Measurements from ENCODE around the gene AK9. TPM values are rescaled to one million over a fixed set of nuclear protein-coding genes. Genes with fewer than 3 reads are reported as not detected.

AK9 gene
- total and polyA plus RNA-seq, 4 donors: 1.1 to 5.3 (median 3.8) TPM

GRCh38 chr6:109456710-109457561, 234.1 kb downstream of the AK9 start:
- Histone ChIP-seq H3K36me3 (ENCODE audit: control insufficient read depth in 4 of 4, insufficient read depth in 3 of 4, low read depth in 1 of 4, low read length in 3 of 4) (peaks cover 0 to 6% (median 3%) of the 10 kb centered on the region in 4 donors), H3K9ac (ENCODE audit: low read depth in 1 of 2, low read length in 2 of 2) (no peak overlapping the region), H3K4me1 (ENCODE audit: control insufficient read depth in 4 of 4, insufficient read depth in 4 of 4, low read length in 3 of 4) (peaks cover 8 to 19% (median 16%) of the 10 kb centered on the region in 4 donors), H3K9me3 (ENCODE audit: control insufficient read depth in 4 of 4, low read length in 3 of 4) (no peaks in the 10 kb centered on the region), H3K27me3 (ENCODE audit: control insufficient read depth in 4 of 4, insufficient read depth in 4 of 4, low read length in 3 of 4) (no peaks in the 10 kb centered on the region), H3K27ac (ENCODE audit: low read depth in 1 of 2, low read length in 2 of 2) (no peak overlapping the region), H3K4me3 (ENCODE audit: low read depth in 1 of 3, low read length in 3 of 3) (no peak overlapping the region)
- TF ChIP-seq JUND (IDR thresholded peaks at IDR 0.05): no peak
- TF ChIP-seq HNF4A (conservative IDR thresholded peaks at IDR 0.05): peak in 1 of 2 donors; percentile 43
- peak; percentile 42 for TF ChIP-seq SP1 (IDR thresholded peaks at IDR 0.05)
- no peak for TF ChIP-seq YY1 (IDR thresholded peaks at IDR 0.05)
- TF ChIP-seq RAD21 (IDR thresholded peaks at IDR 0.05): peak in 1 of 2 donors; percentile 23
- no peak for TF ChIP-seq ZBTB33 (IDR thresholded peaks at IDR 0.05)
- TF ChIP-seq TAF1 (conservative IDR thresholded peaks at IDR 0.05): no peak
- 62% methylated on average over 16 of the region's 16 CpGs for WGBS
- DNase-seq (ENCODE audit: low spot score): no peak

GRCh38 chr6:109456111-109456583, 234.9 kb downstream of the AK9 start:
- H3K4me3 ChIP-seq (ENCODE audit: low read depth in 1 of 3, low read length in 3 of 3): peak overlapping the region; percentile 27 to 73 (median 56)
- H3K36me3 ChIP-seq (ENCODE audit: control insufficient read depth in 4 of 4, insufficient read depth in 3 of 4, low read depth in 1 of 4, low read length in 3 of 4): peaks cover 0 to 1% (median 0%) of the 10 kb centered on the region in 4 donors
- H3K9me3 ChIP-seq (ENCODE audit: control insufficient read depth in 4 of 4, low read length in 3 of 4): no peaks in the 10 kb centered on the region
- no peak for DNase-seq (ENCODE audit: low spot score)
- TF ChIP-seq CTCF (IDR thresholded peaks at IDR 0.05; ENCODE audit: low read depth, low read length, missing input control) (no peak), TAF1 (conservative IDR thresholded peaks at IDR 0.05) (no peak), SP1 (IDR thresholded peaks at IDR 0.05) (no peak), ZBTB33 (IDR thresholded peaks at IDR 0.05) (no peak), JUND (IDR thresholded peaks at IDR 0.05) (no peak), REST (IDR thresholded peaks at IDR 0.05) (no peak), ATF3 (IDR thresholded peaks at IDR 0.05) (no peak), FOXA2 (IDR thresholded peaks at IDR 0.05) (no peak), MAX (IDR thresholded peaks at IDR 0.05) (no peak), FOXA1 (IDR thresholded peaks at IDR 0.05) (no peak), YY1 (IDR thresholded peaks at IDR 0.05) (no peak), RXRA (IDR thresholded peaks at IDR 0.05) (no peak), HNF4A (conservative IDR thresholded peaks at IDR 0.05) (no peak), NR2F2 (IDR thresholded peaks at IDR 0.05) (no peak), RAD21 (IDR thresholded peaks at IDR 0.05) (no peak), GABPA (IDR thresholded peaks at IDR 0.05 in 1 of 2, conservative IDR thresholded peaks at IDR 0.05 in 1 of 2) (no peak), EGR1 (IDR thresholded peaks at IDR 0.05; ENCODE audit: low read depth in 2 of 2) (no peak), HNF4G (IDR thresholded peaks at IDR 0.05) (no peak)
- H3K27ac ChIP-seq (ENCODE audit: low read depth in 1 of 2, low read length in 2 of 2): no peak overlapping the region
- H3K9ac ChIP-seq (ENCODE audit: low read depth in 1 of 2, low read length in 2 of 2): no peak overlapping the region
- WGBS: 13% methylated on average over 38 of the region's 38 CpGs
- H3K4me1 ChIP-seq (ENCODE audit: control insufficient read depth in 4 of 4, insufficient read depth in 4 of 4, low read length in 3 of 4): peaks cover 8 to 19% (median 16%) of the 10 kb centered on the region in 4 donors
- H3K27me3 ChIP-seq (ENCODE audit: control insufficient read depth in 4 of 4, insufficient read depth in 4 of 4, low read length in 3 of 4): no peaks in the 10 kb centered on the region
